ENCODE measurements around the gene RILPL2.

The RILPL2 gene

DNA sequence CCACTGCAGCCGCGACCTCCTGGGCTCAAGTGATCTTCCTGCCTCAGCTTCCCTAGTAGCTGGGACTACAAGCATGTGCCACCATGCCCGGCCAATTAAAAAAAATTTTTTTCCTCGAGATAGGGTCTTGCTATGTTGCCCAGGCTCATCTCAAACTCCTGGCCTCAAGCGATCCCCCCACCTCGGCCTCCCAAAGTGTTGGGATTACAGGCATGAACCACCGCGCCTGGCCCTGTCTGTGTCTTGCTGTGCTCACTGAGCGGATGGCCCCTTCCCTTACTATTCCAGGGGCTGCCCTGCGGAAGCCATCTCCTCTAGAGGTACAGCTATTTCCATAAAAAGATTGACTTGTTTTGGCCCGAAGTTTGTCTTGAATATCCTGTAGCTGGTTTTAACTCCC lies 41.6 kb upstream of the RILPL2 start:
- TF ChIP-seq, protein P1, sequence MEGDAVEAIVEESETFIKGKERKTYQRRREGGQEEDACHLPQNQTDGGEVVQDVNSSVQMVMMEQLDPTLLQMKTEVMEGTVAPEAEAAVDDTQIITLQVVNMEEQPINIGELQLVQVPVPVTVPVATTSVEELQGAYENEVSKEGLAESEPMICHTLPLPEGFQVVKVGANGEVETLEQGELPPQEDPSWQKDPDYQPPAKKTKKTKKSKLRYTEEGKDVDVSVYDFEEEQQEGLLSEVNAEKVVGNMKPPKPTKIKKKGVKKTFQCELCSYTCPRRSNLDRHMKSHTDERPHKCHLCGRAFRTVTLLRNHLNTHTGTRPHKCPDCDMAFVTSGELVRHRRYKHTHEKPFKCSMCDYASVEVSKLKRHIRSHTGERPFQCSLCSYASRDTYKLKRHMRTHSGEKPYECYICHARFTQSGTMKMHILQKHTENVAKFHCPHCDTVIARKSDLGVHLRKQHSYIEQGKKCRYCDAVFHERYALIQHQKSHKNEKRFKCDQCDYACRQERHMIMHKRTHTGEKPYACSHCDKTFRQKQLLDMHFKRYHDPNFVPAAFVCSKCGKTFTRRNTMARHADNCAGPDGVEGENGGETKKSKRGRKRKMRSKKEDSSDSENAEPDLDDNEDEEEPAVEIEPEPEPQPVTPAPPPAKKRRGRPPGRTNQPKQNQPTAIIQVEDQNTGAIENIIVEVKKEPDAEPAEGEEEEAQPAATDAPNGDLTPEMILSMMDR (conservative IDR thresholded peaks at IDR 0.05), result no peak
- no peak for TF ChIP-seq ZFX (IDR thresholded peaks at IDR 0.05)
- H3K27ac ChIP-seq, result no peak overlapping the region

DNA sequence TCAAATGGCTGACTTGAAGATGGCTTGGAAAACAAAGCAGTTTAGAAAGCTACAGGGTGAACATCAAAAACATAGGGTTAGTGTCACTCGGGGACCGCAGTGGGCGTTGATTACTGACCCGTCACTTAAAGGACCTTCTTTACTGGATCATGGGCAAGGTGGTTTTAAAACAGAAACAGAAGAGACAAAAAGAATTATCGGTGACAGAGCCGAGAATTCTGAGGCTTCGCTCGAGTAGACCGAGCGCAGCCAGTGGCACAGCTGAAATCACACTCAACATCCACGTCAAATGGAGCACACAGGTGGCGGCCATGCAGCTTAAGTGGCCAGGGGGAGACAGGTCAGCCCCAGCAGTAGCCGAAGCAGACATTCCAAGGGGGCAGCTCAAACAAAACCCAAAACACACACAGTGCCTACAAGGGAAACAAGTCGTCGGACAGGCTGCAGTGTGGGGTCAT lies 38.8 kb upstream of the RILPL2 start:
- no peak overlapping the region for H3K27ac ChIP-seq
- TF ChIP-seq, protein P1 (conservative IDR thresholded peaks at IDR 0.05), result no peak
- TF ChIP-seq ZFX (IDR thresholded peaks at IDR 0.05), result no peak

DNA sequence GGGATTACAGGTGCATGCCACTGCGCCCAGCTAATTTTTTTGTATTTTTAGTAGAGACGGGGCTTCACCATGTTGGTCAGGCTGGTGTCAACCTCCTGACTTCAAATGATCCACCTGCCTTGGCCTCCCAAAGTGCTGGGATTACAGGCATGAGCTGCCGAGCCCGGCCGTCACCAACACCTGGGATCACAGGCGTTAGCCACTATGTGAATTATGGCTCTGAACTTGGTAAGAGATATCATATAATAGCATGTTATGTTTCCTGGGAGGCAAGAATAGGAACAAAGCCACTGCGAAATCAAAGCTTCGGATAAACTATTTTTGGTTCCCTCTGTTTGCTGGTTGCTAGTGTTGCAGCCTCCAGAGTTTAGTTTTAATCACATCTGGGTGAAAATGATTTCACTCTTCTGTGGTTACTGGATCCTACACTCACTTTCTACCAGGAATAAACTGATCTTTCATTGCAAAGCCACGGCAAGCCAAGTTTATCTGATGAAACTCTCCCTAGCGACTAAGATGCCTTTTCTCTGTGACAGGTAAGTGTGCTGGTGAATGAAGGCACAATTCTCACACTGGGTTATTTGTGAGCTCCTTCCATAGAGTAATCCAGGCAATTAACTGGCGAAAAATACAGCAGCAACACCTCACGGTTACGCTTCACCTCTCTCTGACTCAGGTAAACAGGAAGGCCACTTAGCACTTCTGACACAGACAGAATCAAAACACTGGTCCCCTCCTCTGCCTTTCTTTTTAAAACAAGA lies 38.2 kb upstream of the RILPL2 start:
- H3K27ac ChIP-seq, result no peak overlapping the region
- TF ChIP-seq ZFX (IDR thresholded peaks at IDR 0.05), result no peak
- TF ChIP-seq, protein P1 (conservative IDR thresholded peaks at IDR 0.05), result no peak

DNA sequence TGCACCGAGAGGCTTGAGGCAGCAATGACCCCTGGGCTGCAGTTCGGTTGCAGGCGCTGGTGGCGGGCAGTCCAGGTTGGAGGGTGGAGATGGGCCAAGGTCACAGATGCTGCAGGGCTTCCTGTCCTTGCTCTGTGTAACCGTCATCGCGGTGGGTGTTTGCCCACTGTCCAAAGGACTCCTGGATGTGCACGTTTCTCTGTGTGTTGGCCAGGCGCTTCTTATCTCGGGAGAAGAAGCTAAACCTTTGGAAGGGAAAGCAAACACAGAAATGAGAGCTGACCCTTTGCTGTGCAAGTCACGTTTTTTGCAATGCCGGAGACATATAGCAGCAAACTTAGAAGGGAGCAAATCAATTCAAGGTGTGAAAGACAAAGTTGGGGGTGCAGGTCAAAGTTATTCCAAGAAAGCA lies 36.0 kb upstream of the RILPL2 start:
- TF ChIP-seq, protein P1 (conservative IDR thresholded peaks at IDR 0.05), result no peak
- TF ChIP-seq ZFX (IDR thresholded peaks at IDR 0.05), result no peak
- H3K27ac ChIP-seq, result no peak overlapping the region

DNA sequence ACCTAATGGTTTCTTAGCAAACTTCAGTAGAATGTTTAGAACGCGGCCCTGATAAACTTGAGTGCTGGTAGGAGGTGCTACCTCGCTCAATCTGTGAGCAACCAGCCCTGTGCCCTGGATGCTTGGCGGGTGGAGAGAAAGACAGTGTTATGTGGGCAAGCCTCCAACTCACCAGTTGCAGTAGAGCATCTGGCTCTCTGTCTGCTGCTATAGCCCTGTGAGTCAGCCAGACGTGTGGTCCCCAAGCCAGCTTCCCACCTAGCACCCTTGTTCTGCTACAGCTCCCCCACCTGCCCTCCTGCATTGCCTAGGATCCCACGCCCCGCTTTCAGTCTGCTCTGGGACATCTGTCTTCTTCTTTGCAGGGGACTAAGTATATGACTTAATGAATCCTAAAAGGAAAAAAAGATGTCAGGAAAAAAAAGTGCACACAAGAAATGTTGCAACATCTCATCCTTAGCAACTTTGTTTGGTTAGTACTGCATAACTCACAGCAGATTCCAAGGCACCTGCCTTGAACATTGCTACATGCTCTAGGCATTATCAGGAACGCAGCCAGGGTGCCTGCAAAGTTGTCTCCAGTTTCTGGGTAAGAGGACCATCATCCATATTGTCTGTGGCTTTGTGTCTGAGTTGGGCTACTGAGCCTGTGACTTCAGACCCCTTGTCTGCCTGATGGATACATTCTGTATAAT lies 35.0 kb upstream of the RILPL2 start:
- no peak overlapping the region for H3K27ac ChIP-seq
- no peak for TF ChIP-seq ZFX (IDR thresholded peaks at IDR 0.05)
- TF ChIP-seq, protein P1 (conservative IDR thresholded peaks at IDR 0.05), result no peak

DNA sequence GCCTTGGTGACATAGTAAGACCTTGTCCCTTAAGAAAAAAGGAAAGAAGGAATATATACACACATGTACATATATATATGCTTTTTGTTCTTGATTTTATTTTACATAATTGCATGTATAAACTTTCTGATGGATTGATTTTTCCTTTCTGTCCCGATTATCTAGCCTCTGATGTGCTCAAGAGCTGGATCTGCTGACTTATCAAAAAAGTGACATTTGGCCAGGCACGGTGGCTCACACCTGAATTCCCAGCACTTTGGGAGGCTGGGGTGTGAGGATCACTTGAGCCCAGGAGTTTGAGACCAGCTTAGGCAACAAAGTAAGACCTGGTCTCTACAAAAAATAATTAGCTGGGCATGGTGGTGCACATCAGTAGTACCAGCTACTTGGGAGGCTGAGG lies 33.5 kb upstream of the RILPL2 start:
- no peak overlapping the region for H3K27ac ChIP-seq
- TF ChIP-seq, protein P1 (conservative IDR thresholded peaks at IDR 0.05), result no peak
- no peak for TF ChIP-seq ZFX (IDR thresholded peaks at IDR 0.05)

DNA sequence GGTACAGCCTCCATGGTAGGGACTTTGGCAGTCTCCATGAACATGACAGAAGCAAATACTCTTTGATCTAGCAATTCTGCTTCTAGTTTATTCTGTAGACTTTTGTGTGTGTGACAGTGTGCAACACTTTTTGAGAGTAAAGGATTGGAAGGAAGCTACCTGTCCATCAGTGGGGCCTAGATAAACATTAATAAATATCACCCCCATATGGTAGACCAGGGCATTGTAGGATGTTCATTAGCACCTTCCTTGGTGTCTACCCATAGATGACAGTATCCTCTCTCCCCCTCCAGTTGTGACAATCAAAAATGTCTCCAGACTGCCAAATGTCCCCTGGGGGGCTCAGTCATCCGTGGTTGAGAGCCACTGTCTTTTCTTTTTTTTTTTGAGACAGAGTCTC lies 32.3 kb upstream of the RILPL2 start:
- H3K27ac ChIP-seq, result no peak overlapping the region
- no peak for TF ChIP-seq ZFX (IDR thresholded peaks at IDR 0.05)
- TF ChIP-seq, protein P1 (conservative IDR thresholded peaks at IDR 0.05), result no peak

Measured in C4-2B (cell line).